Brain pericyte (primary cell): ENCODE results near the gene SPATA1.
"Not testable (repeated sequence)": the region's sequence is repeated elsewhere in the genome, so short reads cannot be mapped to it uniquely, and the experiment has no call there.

Experiments
- DNase-seq: peaks from one replicate; pipeline ENCODE4 v3.0.0-alpha.2; 2012; ENCODE audit warnings: low read depth, low spot score

Gene SPATA1

GRCh38 chr1:84594959-84595358, 88.8 kb downstream of the SPATA1 start:
- DNase-seq: not testable (repeated sequence)

GRCh38 chr1:84597011-84597410, 90.8 kb downstream of the SPATA1 start:
- no peak for DNase-seq

- DNase-seq: no peak
These were observed 92.2 kb downstream of the SPATA1 start for GRCh38 chr1:84598418-84598817.

DNA sequence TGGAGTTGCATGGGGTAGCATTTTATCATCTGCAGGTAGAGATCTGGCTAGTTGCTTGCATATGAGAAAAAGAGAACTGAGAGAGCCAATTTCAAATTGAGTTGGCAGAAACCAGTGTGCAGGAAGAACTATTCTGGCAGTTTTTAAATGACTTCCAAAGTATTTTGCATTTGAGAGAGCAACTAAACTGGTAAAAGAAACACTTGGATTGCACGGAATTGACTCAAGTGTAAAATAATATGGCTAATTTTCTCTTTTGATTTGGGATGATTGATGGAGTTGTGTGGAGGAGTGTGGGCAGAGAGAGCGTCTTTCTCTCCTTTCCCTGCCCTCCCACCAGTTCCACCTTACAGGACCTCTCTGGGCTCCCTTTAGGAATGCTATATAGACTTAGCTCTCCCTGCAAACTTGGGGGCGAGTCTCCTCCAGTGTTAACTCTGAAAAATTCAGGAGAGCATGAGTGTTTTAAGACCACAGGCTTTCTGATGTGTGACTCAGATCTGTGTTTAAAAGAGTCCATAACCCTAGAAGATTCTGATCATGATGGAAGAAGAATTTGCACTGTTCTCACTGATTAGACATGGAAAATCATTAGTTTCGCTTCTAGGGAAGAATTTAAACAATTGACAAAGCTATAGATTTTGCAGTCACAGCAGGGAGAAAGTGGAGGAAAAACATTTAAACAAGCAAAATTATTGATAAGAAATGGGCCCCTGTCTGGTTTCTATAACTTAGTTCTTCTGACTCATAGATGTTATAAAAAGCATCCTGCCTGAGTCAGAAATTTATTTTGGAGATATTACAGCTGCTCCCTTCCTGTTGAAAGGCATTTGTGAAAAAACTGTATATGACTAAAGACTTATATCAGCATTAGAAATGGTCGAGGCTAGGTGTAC, 92.9 kb downstream of the SPATA1 start:
- no peak for DNase-seq

- DNase-seq: no peak
These were observed 94.6 kb downstream of the SPATA1 start for GRCh38 chr1:84600796-84601195.

GRCh38 chr1:84603223-84603622, 97.0 kb downstream of the SPATA1 start:
- no peak for DNase-seq

GRCh38 chr1:84603941-84604830, 98.0 kb downstream of the SPATA1 start:
- no peak for DNase-seq

- DNase-seq: no peak
These were observed 99.0 kb downstream of the SPATA1 start for GRCh38 chr1:84605157-84605556.

DNA sequence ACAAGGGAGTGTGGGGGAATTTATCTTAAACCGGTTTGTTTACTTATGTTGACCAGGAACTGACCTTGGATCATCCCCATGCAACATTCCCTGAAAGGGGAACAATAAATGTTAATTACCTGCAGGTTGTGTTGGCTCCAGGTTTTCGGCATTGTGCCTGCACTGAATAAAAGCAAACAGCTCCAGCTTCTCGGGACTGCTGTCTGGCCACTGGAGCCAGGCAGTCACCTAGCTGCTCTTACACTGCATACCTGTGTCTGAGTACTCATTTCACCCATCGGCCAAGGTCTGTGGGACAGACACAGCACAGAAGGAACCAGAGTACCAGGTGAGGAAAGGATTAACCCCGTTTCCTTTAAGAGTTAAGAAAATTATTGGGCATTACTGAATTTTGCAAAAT, 100.8 kb downstream of the SPATA1 start:
- DNase-seq: no peak

DNA sequence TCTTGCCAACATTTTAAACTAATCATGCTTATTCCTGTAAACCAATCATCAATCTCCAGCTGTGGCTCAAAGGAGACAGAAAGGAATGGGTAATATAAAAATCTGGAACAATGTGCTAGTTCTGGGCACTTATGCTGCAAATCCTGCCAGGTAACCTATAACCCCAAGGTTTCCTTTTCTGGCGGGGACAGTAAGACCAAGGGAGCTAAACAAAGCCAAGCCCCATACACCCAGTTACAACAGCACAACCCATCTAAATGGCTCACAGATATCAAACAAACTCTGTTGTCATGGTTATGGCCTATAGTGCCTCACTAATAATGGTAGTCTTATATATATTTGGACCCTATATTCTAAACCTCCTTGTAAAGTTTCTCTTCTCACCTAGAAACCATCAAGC, 104.9 kb downstream of the SPATA1 start:
- DNase-seq: no peak

DNA sequence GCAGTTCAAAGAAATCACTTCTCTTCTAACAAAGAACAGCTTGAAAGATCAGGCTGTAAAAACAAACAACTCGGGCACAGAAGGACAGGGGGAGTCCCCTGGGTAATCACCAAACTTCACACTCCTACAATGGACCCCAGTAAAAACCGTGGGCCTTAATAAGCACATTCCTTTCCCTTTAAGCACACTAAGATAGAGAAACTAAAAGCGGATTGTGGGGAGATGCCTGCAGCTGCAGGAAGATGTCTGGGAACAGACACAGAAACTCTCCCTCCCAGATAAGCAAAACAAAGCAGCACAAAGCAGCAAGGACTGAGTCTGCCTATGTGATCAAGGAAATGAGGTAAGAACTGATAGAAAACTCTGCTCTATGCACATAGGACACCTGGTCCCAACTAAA, 105.6 kb downstream of the SPATA1 start:
- no peak for DNase-seq

DNA sequence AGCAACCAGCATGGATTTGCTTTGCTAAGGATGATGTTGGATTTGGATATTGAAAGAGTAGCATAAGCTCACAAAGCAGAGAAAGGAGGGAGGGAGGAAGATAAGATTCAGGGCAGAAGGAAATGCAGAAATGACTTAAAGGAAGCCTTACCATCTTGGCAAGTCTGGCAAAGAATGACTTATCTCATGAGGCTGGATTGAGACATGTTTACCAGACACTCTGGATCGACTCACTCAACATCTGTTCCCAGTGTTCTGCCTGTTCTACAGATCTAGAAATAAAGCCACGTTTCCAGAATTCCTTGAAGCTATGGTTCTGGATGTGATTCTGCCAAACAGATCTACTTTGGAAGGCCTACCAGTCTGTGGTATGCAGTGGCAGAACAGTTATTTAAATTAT, 106.8 kb downstream of the SPATA1 start:
- no peak for DNase-seq

- DNase-seq: no peak
These were observed 107.7 kb downstream of the SPATA1 start for GRCh38 chr1:84613887-84614286.

- no peak for DNase-seq
These were observed 109.6 kb downstream of the SPATA1 start for GRCh38 chr1:84615790-84616189.
